ENCODE data around the gene CALU. TPM values are rescaled to one million over a fixed set of nuclear protein-coding genes. Genes with fewer than 3 reads are reported as not detected.

Gene CALU
- total and polyA plus RNA-seq, 2 experiments from 2014 or later = 136 to 179 TPM

GRCh38 chr7:128710481-128710880, 28.7 kb upstream of the CALU start:
- H3K36me3 Mint-ChIP-seq (ENCODE audit: low read depth) = no peaks in the 10 kb centered on the region
- Histone ChIP-seq H3K4me2 (no peak overlapping the region), H3K27ac (ENCODE audit: low read depth) (no peak overlapping the region), H3K4me3 (no peak overlapping the region), H3F3A (replicated peaks; ENCODE audit: low read depth) (no peaks in the 10 kb centered on the region), H3K9me2 (ENCODE audit: insufficient read depth) (no peaks in the 10 kb centered on the region), H3K4me1 (ENCODE audit: insufficient read depth) (peaks cover 11% of the 10 kb centered on the region; the same call in 1 of the 2 replicates), H3K79me2 (replicated peaks; ENCODE audit: insufficient read depth) (no peaks in the 10 kb centered on the region), H4K20me1 (replicated peaks; ENCODE audit: insufficient read depth) (no peaks in the 10 kb centered on the region), H3K36me3 (ENCODE audit: insufficient read depth) (no peaks in the 10 kb centered on the region), H2AFZ (no peak overlapping the region), H3K27me3 (ENCODE audit: insufficient read depth) (no peaks in the 10 kb centered on the region)
- H3K27me3 Mint-ChIP-seq (ENCODE audit: insufficient read depth, low read depth, poor library complexity) = no peaks in the 10 kb centered on the region
- DNase-seq (ENCODE audit: low spot score) (no peak), ATAC-seq (no peak)
- H3K27ac Mint-ChIP-seq = no peak overlapping the region
- H3K4me3 Mint-ChIP-seq = no peak overlapping the region
- H3K9me3 Mint-ChIP-seq = no peaks in the 10 kb centered on the region
- H3K4me1 Mint-ChIP-seq = peaks cover 9% of the 10 kb centered on the region
- TF ChIP-seq EZH2phosphoT487 (IDR thresholded peaks at IDR 0.05; ENCODE audit: unreplicated experiment) = no peak
- no peak for TF ChIP-seq ZNF462 (CRISPR knock-in tag; IDR thresholded peaks at IDR 0.05)
- TF ChIP-seq ZNF114 (CRISPR knock-in tag; IDR thresholded peaks at IDR 0.05) = no peak

- H3K4me1 ChIP-seq (ENCODE audit: insufficient read depth) = 0 out of 2 replicates have a peak, but pooled peaks cover under 1% of the 10 kb centered on the region
- Mint-ChIP-seq H3K36me3 (ENCODE audit: low read depth) (no peaks in the 10 kb centered on the region), H3K4me1 (peaks cover 4% of the 10 kb centered on the region)
- TF ChIP-seq CTCF (conservative IDR thresholded peaks at IDR 0.05; ENCODE audit: low read depth in 2 of 2) (no peak), ZNF462 (CRISPR knock-in tag; IDR thresholded peaks at IDR 0.05) (no peak), ZNF114 (CRISPR knock-in tag; IDR thresholded peaks at IDR 0.05) (no peak)
Observed at GRCh38 chr7:128713794-128714193, 25.4 kb upstream of the CALU start.

More at GRCh38 chr7:128713794-128714193, 25.4 kb upstream of the CALU start:
- no peak for DNase-seq (ENCODE audit: low spot score)
- no peaks in the 10 kb centered on the region for H3K27me3 ChIP-seq (ENCODE audit: insufficient read depth)
- Mint-ChIP-seq H3K9me3 (no peaks in the 10 kb centered on the region), H3K27me3 (ENCODE audit: insufficient read depth, low read depth, poor library complexity) (peaks cover 5% of the 10 kb centered on the region), H3K4me3 (no peak overlapping the region), H3K27ac (no peak overlapping the region)
- ATAC-seq = no peak
- H4K20me1 ChIP-seq (replicated peaks; ENCODE audit: insufficient read depth) = no peaks in the 10 kb centered on the region
- H3K4me2 ChIP-seq = no peak overlapping the region
- H3K36me3 ChIP-seq (ENCODE audit: insufficient read depth) = no peaks in the 10 kb centered on the region
- H3K4me3 ChIP-seq = no peak overlapping the region
- no peak overlapping the region for H2AFZ ChIP-seq
- no peak overlapping the region for H3K27ac ChIP-seq (ENCODE audit: low read depth)
- no peaks in the 10 kb centered on the region for H3K9me2 ChIP-seq (ENCODE audit: insufficient read depth)
- H3K79me2 ChIP-seq (replicated peaks; ENCODE audit: insufficient read depth) = no peaks in the 10 kb centered on the region
- no peaks in the 10 kb centered on the region for H3F3A ChIP-seq (replicated peaks; ENCODE audit: low read depth)

All from GM23338 (cell line).